ENCODE data around the gene CHST8.

Gene CHST8

GRCh38 chr19:33673996-33674625, 52.4 kb downstream of the CHST8 start:
- DNase-seq (ENCODE audit: low spot score) = no peak

GRCh38 chr19:33674626-33675367, 53.0 kb downstream of the CHST8 start:
- no peak for DNase-seq (ENCODE audit: low spot score)

GRCh38 chr19:33675501-33676124, 53.9 kb downstream of the CHST8 start:
- DNase-seq (ENCODE audit: low spot score) = no peak

GRCh38 chr19:33676999-33677665, 55.4 kb downstream of the CHST8 start:
- no peak for DNase-seq (ENCODE audit: low spot score)

GRCh38 chr19:33677745-33678426, 56.1 kb downstream of the CHST8 start:
- no peak for DNase-seq (ENCODE audit: low spot score)

- DNase-seq (ENCODE audit: low spot score) = no peak
These were observed 57.2 kb downstream of the CHST8 start for GRCh38 chr19:33678796-33679585.

- DNase-seq (ENCODE audit: low spot score) = no peak
These were observed 57.9 kb downstream of the CHST8 start for GRCh38 chr19:33679696-33680095.

- DNase-seq (ENCODE audit: low spot score) = no peak
These were observed 59.4 kb downstream of the CHST8 start for GRCh38 chr19:33681081-33681680.

GRCh38 chr19:33683881-33684537, 62.3 kb downstream of the CHST8 start:
- peak; percentile 25 for DNase-seq (ENCODE audit: low spot score)

GRCh38 chr19:33684538-33685232, 62.9 kb downstream of the CHST8 start:
- DNase-seq (ENCODE audit: low spot score) = no peak

- no peak for DNase-seq (ENCODE audit: low spot score)
These were observed 63.8 kb downstream of the CHST8 start for GRCh38 chr19:33685541-33685940.

- no peak for DNase-seq (ENCODE audit: low spot score)
These were observed 64.5 kb downstream of the CHST8 start for GRCh38 chr19:33686262-33686661.

GRCh38 chr19:33686687-33687480, 65.1 kb downstream of the CHST8 start:
- no peak for DNase-seq (ENCODE audit: low spot score)

GRCh38 chr19:33687481-33688170, 65.9 kb downstream of the CHST8 start:
- no peak for DNase-seq (ENCODE audit: low spot score)

- no peak for DNase-seq (ENCODE audit: low spot score)
These were observed 66.6 kb downstream of the CHST8 start for GRCh38 chr19:33688171-33688992.

- DNase-seq (ENCODE audit: low spot score) = no peak
These were observed 67.5 kb downstream of the CHST8 start for GRCh38 chr19:33689138-33689746.

- DNase-seq (ENCODE audit: low spot score) = no peak
These were observed 68.1 kb downstream of the CHST8 start for GRCh38 chr19:33689868-33690267.
